ENCODE measurements around the gene LY6G5B.

The LY6G5B gene

DNA sequence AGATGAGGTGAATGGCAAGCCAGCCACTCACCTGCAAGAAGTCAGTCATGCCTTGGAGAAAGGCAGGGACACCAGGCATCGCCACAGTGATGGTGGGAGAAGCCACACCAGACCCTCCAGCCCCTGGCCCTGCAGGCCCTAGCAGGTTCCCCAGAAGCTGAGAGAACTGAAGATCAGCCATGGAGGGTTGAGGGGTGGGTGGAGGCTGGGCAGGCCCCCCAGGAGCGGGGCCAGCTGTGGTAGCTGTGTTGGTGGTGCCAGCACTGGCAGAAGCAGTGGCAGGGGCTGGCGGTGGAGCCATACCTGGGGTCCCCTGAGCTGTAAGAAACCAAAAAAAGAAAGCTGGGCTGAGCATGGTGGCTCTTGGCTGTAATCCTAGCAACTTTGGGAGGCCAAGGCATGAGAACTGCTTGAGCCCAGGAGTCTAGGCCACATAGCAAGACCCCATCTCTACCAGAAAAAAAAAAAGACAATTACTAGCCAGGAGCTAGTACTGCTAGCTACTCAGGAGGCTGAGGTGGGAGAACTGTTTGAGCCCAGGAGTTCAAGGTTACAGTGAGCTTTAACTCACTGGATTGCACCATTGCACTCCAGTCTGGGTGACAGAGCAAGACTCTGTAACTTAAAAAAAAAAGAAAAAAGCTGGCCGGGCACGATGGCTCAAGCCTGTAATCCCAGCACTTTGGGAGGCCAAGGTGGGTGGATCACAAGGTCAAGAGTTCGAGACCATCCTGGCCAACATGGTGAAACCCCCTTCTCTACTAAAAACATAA, 26.8 kb upstream of the LY6G5B start:
- DNase-seq, result no peak

DNA sequence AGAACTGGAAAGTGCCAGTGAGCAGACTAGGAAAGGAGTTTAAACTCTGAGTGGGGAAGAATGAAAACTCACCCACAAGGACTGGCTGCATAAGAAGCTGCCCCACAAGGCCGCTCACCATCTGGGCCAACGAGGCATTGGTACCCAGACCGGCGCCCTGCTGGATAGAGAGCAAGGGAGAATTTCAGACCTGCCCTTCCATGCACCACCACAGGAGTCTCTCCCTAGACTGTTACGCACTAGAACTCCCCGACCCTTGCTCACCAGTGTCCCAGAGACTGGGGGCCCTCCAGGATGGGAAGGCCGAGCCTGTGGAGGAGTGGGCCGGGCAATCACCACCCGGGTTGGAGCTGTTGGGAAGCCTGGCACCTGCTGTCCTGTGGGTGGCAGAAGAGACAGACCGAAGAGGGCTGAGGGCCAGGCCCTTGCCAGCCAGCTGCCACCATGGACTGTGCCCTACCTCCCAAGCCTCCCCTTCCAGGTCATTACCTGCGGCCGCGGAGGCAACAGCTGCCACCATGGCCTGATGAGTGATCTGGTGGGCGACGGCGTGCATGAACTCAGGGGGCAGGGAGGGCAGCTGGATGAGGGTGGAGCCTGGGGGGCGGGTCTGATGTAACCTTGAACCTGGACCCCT, 25.8 kb upstream of the LY6G5B start:
- no peak for DNase-seq

DNA sequence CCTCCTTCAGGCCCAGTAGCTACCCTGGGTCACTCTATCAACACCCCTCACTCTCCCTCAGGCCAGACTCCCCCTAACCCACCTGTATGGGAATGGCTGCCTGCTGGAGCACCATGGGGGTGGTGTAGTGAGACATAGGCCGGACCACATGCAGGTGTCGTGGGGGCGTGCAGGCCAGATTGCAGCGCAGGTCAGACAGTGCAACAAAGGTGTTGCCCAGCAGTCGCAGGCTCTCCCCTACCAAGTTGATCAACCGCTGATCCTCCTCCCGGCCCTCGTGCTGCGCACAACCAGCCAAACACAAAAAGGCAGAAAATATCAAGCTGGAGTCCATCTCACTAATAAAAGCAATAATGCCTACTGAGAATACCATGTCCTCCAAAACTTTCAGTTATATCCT, 24.5 kb upstream of the LY6G5B start:
- DNase-seq, result no peak

DNA sequence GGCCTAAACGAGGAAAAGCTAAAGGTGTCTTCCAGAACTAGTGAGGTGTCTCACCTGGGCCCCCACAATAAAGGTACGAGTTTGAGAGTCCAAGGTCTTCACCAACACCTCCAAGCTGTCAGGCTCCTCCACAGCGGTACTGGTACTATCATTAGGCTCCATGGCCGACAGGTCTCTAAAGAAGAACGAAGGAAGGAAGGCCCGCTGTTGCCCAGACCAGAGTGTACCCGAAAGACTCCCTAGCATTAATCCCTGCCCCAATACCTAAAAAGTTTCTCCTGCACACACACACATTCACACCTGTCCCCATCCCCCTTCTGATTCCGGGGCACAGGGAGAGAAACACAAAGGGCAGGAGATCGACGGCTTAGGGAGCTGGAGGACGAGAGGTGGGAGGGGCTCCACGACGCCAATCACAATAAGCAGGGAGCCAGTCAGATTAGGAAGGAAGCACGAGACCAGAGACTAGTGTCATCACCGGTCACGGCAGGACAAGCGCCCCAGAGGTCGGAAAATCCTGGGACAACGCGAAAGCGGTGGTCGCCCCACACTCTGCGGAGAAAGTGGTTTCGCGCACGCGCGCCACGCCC, 18.1 kb upstream of the LY6G5B start:
- no peak for DNase-seq

DNA sequence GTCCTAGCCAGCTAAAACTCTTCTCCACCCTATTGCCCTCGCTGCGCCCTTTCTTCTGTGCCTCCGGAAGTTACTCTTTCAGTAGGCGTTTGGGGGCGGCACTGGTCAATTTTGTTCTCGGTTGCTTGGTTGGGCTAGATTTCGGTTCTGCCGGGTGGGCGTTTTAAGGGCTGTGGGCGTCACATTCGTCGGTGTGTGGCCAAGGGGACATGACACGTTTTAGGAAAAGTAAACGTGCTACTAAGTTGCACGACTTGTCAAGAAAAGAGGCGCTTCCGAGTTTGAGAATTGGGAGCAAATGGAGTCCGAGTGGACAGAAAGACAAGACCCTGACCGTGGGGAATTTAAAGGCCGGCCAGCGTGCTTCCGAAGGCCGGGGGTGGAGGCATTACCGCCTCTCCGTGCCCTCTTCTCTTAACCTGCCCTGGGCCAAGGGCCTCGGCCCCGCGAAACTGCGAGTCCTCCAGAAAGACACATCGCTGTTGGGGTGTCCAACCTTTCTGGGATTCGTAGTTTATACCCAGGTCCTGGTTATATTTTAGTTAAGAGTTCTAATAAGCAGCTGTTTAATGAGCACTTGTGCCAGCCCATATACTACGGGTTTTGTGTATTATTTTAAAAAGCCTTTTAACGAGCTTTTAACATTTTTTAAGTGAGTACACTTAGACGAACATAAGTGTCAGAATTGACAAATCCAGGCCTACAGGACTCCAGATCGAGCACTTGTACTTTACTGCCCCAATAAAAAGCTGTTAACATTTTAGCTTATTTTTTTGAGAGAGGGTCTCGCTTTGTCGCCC, 16.7 kb upstream of the LY6G5B start:
- peak; percentile 82 for DNase-seq

DNA sequence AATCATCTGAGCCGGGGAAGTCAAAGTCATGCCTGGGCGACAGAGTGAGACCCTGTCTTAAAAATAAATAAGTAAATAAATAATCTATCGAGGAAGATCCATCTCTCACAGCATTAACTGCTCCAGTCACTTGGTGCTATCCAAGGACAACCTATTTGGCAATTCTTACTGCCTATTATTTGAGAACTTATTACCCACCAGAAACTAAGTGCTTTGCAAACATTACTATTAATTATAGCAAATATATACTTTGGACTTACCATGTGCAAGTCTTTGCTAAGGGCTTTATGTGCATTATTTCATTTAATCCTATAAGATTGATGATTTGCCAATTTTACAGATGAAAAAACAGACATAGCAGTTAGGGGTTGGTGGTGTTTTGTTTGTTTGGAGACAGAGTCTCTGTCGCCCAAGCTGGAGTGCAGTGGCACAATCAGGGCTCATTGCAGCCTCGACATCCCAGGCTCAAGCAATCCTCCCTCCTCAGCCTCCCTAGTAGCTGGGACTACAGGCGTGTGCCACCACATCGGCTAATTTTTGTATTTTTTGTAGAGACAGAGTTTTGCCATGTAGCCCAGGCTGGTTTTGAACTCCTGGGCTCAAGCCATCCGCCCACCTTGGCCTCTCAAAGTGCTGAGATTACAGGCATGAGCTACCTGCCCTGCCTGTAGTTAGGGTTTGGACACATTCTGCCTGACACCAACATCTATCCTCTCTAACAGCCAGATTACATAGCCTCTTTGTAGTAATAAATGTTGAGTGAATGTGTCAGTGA, 15.0 kb upstream of the LY6G5B start:
- DNase-seq, result no peak

GRCh38 chr6:31655349-31656237, 14.2 kb upstream of the LY6G5B start, which contains the start of gene APOM:
APOM (plus strand) TSS chr6:31655894; CDS start chr6:31655967, 73 bp downstream.
- no peak for DNase-seq

- no peak for DNase-seq
These were observed 12.2 kb upstream of the LY6G5B start for GRCh38 chr6:31657406-31658157.

- no peak for DNase-seq
These were observed 11.6 kb upstream of the LY6G5B start for GRCh38 chr6:31658158-31658688.

GRCh38 chr6:31658983-31659648, 10.7 kb upstream of the LY6G5B start:
- no peak for DNase-seq

DNA sequence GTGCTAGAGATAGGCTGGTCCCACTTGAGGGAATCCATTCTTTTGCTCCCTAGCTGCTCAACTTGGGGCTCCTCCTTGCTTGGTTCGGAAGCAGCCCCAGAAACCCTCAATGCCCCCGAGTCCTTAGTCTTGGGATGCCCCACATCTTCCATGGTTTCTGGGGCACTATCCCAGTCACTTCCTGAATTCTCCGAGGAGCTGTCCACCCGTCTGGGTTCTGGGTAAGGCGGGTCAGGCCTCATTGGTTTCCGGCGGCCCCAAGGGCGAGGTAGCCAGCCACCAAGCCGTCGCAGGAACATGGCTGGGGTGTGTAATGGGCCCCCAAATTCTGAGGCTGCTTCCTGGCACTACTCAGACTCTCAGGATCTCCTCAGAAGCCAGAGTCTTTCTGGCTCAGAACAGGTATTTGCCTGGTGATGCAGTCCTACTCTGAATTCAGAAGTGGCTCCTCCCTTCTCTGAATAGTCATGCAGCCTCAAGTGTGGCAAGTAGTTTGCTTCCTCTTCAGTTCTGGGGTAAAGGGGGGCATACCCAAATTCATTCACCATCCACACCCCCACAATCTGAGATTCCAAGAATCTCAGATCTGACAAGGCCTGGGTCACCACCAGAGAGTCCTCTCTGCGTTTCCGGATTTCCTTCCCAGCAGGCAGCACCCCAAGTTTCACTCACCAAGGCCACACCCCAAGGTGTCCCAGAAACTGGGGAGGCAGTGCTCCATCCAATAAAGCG, 10.0 kb upstream of the LY6G5B start:
- DNase-seq, result no peak

DNA sequence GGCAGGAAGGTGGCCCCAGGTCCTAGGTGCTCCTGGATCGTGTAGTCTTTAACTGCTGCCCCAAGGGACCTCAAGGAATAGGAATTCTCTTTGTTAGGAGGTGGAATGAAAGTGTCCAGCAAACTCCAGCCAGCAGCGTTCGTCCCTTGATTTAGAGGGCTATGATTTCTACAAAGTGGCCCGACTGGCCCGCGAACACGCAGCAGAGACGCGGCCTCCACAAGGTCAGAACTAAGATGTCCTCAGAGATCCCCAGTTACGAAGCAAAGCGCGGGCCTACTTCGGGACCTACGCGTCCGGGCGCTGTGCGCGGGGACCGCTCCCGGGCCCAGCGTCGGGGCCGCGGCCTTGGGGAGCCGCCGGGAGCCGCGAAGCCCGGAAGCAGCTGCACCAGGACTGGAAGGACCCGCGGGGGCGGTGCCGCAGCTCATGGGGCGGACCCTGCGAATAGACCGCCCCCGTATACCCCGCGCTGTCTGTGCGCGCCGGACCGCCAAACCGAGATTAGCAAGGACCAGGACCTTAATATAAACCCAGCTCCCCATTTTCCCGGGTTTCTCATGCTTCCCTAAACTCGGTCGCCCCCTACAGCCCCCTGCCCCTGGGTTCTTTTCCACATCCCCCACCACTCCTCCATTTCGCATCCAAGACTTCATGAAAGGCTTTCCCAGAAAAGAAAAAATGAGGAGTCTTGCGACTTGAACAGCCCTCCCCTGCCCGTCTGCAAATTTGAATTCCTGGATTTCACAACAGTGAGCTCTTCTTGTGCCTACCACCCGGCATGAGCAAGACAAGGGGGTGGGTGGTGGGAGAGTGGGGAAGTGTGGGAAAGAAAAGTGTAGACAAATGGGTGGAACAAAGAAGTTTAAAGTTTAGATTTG, 9.2 kb upstream of the LY6G5B start, which contains the start of gene C6orf47:
C6orf47 (minus strand) TSS at position 398 of the 881 bp plus-strand sequence. CDS start 831 bp downstream, outside the sequence.
- DNase-seq, result peak; percentile 79

GRCh38 chr6:31661262-31662123, 8.3 kb upstream of the LY6G5B start:
- DNase-seq, result no peak

DNA sequence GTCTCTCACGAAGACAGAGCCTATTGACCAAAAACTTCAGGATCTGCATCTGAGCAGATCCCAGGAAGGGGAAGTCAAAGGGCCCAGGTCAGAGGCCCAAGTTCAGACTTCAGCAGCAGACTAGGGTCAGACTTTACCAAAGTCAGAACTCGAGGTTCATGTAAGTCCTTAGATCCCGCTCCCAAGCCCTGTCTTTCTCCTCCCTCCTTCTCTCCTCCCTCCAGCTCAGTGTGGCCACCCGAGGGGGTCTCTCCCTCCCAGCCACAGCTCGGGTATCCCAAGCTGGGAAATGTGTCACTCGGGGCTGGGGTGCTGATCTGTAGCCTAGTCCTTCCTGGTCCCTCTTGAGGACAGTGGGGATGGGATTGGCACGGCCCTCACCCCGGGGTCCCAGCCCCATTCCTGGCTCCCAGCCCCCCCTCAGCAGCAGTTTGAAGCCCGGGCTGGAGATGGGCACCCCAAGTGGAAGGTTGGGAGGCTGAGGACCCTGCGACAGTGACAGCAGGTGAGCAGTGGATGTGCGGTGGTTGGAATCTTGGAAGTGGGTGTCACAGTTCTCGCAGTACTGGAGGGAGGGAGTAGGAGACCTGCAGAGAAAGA, 7.6 kb upstream of the LY6G5B start:
- no peak for DNase-seq

DNA sequence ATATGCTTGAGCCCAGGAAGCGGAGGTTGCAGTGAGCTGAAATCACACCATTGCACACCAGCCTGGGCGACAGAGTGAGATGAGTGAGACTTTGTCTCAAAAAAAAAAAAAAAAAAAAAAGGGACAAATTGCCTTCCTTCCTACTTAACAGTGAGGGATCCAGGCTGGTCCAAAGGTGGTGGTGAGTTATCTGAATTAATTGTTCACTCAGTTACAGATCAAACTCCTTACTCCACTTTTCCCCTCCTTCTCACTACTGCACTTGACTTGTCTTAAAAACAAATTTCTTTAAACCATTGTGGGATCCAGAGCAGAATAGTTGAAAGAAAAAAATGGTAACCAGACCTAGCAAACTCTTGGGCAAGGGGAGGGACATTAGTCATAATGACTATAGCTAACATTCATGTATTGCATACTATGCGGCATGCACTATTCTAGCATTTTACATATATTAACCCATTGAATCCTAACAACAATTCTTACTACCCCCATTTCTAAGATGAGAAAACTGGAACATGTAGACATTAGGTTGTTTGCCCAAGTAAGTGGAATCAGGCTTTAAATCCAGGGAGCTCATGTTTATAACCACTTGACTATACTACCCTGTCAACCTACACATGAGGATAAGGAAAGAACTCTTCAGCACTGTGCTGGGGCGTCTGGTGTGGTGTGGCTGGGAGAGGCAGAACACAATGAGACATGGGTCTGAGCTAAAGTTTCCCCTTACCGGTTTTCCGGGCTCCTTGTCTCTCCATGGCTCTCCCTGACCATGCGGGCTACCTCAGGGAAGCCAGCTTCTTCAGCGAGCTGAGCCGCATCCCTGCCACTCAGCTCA, 6.4 kb upstream of the LY6G5B start:
- no peak for DNase-seq
